ENCODE results near the gene NCOA7. TPM values are rescaled to one million over a fixed set of nuclear protein-coding genes. Genes with fewer than 3 reads are reported as not detected.

NCOA7 gene
- total RNA-seq, 6 experiments from 2014 or later, result 11.4 to 71.8 (median 23.0) TPM

GRCh38 chr6:125868678-125869395 lies 78.1 kb downstream of the NCOA7 start:
- H3K4me3 ChIP-seq, result no peak overlapping the region
- H3K9me3 ChIP-seq, result no peaks in the 10 kb centered on the region
- peaks cover 0 to 3% (median 0%) of the 10 kb centered on the region in 4 donors for H3K4me1 ChIP-seq
- no peak overlapping the region for H3K27ac ChIP-seq
- DNase-seq (no peak), ATAC-seq (peak in 1 of 4 donors; percentile 30)
- intact Hi-C loops (cut with DNase I), result no loop called here
- WGBS (ENCODE audit: insufficient coverage, low coverage, low lambda C conversion rate, missing lambda C conversion rate), result 70% methylated on average over 4 of the region's 5 CpGs
- H3K27me3 ChIP-seq, result no peaks in the 10 kb centered on the region
- H3K36me3 ChIP-seq, result no peaks in the 10 kb centered on the region
- TF ChIP-seq, protein P1, sequence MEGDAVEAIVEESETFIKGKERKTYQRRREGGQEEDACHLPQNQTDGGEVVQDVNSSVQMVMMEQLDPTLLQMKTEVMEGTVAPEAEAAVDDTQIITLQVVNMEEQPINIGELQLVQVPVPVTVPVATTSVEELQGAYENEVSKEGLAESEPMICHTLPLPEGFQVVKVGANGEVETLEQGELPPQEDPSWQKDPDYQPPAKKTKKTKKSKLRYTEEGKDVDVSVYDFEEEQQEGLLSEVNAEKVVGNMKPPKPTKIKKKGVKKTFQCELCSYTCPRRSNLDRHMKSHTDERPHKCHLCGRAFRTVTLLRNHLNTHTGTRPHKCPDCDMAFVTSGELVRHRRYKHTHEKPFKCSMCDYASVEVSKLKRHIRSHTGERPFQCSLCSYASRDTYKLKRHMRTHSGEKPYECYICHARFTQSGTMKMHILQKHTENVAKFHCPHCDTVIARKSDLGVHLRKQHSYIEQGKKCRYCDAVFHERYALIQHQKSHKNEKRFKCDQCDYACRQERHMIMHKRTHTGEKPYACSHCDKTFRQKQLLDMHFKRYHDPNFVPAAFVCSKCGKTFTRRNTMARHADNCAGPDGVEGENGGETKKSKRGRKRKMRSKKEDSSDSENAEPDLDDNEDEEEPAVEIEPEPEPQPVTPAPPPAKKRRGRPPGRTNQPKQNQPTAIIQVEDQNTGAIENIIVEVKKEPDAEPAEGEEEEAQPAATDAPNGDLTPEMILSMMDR (IDR thresholded peaks at IDR 0.05), result no peak
- no peak for TF ChIP-seq POLR2A (IDR thresholded peaks at IDR 0.05)

DNA sequence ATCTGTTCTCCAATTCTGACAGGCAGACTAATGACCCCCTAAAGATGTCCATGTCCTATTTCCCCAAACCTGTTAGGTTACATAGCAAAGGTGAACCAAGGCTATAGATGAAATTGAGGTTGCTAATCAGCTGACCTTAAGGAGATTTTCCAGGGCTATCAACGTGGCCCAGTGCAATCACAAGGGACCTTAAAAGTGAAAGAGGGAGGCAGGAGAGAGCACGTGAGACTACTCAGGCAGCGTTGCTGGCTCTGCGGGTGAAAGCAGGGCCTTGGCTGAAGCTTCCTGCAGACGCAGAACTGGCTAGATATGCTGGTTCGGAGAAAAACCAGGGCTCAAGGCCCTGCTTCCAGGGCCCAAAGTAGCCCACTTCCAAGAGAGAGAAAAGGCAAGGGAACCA lies 78.7 kb downstream of the NCOA7 start:
- H3K27ac ChIP-seq, result no peak overlapping the region
- intact Hi-C loops (cut with DNase I), result no loop called here
- 87% methylated on average over 5 of the region's 6 CpGs for WGBS (ENCODE audit: insufficient coverage, low coverage, low lambda C conversion rate, missing lambda C conversion rate)
- ATAC-seq (no peak), DNase-seq (no peak)
- no peaks in the 10 kb centered on the region for H3K9me3 ChIP-seq
- no peaks in the 10 kb centered on the region for H3K36me3 ChIP-seq
- no peak overlapping the region for H3K4me3 ChIP-seq
- H3K4me1 ChIP-seq, result peaks cover 0 to 3% (median 0%) of the 10 kb centered on the region in 4 donors
- TF ChIP-seq, protein P1 (IDR thresholded peaks at IDR 0.05), result no peak
- no peak for TF ChIP-seq POLR2A (IDR thresholded peaks at IDR 0.05)
- H3K27me3 ChIP-seq, result no peaks in the 10 kb centered on the region

DNA sequence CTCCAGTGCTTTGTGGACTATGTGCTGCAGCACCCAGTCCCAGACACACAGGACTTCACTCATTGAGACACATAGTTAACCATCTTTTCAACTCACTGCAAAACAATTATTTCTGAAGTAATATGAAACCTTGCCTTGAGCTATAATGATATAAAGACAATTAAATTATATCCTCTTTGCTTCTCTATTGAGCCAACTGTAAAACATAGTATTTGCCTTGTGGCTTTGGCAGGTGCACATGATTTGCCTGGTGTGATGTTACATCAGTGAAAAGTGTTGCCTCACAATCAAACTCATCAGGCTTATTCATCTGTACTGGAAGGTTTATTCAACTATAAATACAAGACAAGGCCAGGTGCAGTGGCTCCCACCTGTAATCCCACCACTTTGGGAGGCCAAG lies 80.6 kb downstream of the NCOA7 start:
- Histone ChIP-seq H3K27ac (no peak overlapping the region), H3K4me3 (no peak overlapping the region), H3K27me3 (no peaks in the 10 kb centered on the region), H3K9me3 (no peaks in the 10 kb centered on the region), H3K4me1 (peaks cover 0 to 3% (median 0%) of the 10 kb centered on the region in 4 donors), H3K36me3 (peaks cover 0 to 2% (median 0%) of the 10 kb centered on the region in 4 donors)
- no peak for TF ChIP-seq POLR2A (IDR thresholded peaks at IDR 0.05)
- TF ChIP-seq, protein P1 (IDR thresholded peaks at IDR 0.05), result no peak
- ATAC-seq (peak in 1 of 4 donors; percentile 25), DNase-seq (no peak)
- intact Hi-C loops (cut with DNase I), result no loop called here

DNA sequence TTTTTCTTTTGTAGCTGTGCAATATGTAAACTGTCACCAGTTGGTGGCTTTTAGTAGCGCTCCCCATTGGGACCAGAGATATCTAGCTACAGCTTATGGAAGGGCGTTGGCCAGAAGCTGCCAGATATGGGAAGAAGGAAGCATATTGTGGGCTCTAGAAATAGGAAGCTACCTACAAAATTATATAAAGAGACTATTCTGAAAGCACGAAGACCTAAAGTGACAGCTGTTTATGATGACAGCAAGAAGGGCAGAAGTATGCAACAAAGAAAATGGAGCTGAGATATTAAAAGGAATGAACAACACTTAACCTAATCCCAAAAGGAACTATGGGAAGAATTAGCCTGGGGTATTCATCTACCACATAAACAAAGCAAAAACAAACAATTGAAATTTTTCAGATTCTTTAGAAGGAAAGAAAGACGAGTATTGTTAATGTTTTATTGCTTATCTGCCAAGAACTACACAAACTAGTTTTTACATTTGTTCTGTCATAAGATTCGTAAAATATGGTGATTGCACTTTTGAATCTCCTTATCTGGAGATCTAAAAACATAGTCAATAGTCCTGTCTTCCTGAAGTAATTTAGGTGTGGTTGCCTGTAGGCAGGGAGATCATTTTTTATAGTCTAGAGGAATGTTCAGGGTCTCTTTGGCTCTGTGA lies 81.6 kb downstream of the NCOA7 start:
- no peak for ATAC-seq

More for the DNA sequence above, 81.6 kb downstream of the NCOA7 start:
- Histone ChIP-seq H3K4me1 (no peaks in the 10 kb centered on the region), H3K9me3 (no peaks in the 10 kb centered on the region), H3K27me3 (no peaks in the 10 kb centered on the region), H3K4me3 (no peak overlapping the region), H3K36me3 (peaks cover 0 to 2% (median 0%) of the 10 kb centered on the region in 4 donors), H3K27ac (no peak overlapping the region)
- no peak for DNase-seq
- intact Hi-C loops (cut with DNase I), result no loop called here
- TF ChIP-seq, protein P1 (IDR thresholded peaks at IDR 0.05), result no peak
- TF ChIP-seq POLR2A (IDR thresholded peaks at IDR 0.05), result no peak
- WGBS (ENCODE audit: insufficient coverage, low coverage, low lambda C conversion rate, missing lambda C conversion rate), result 70% methylated on average over 5 of the region's 5 CpGs

All from right lobe of liver (tissue), 6 donors.